DND-41 (cell line): ENCODE results near the gene DRD5.

Experiments used
- ATAC-seq: fragments of 200-7000 bp; cut with Tn5 transposase; 3 replicates; pipeline ENCODE4 v1.9.1; 2021; ENCODE audit warnings: low read depth; ENCODE audit not compliant: insufficient read depth
- DNase-seq: peaks from one replicate; pipeline ENCODE4 v3.0.0-alpha.2; 2020
- H2AFZ ChIP-seq: 2 replicates; pipeline ENCODE4 v1.6.0; 2012; ENCODE audit warnings: low read depth, low read length
- H3K27ac ChIP-seq: 2 replicates; pipeline ENCODE4 v1.5.1; 2012; ENCODE audit warnings: low read length, inconsistent platforms
- H3K27me3 ChIP-seq: fragments of 200-600 bp; sonication (generic); 2 replicates; pipeline ENCODE4 v1.6.0; 2012; ENCODE audit warnings: low read length, mild to moderate bottlenecking, inconsistent platforms; ENCODE audit not compliant: insufficient read depth, poor library complexity
- H3K36me3 ChIP-seq: 2 replicates; pipeline ENCODE4 v1.5.1; 2012; ENCODE audit warnings: low read length, inconsistent platforms; ENCODE audit not compliant: insufficient read depth
- H3K4me1 ChIP-seq: 2 replicates; pipeline ENCODE4 v1.5.1; 2012; ENCODE audit warnings: mild to moderate bottlenecking, low read length; ENCODE audit not compliant: insufficient read depth
- H3K4me2 ChIP-seq: 2 replicates; pipeline ENCODE4 v1.6.0; 2012; ENCODE audit warnings: mild to moderate bottlenecking, moderate library complexity, low read length, inconsistent platforms; ENCODE audit not compliant: insufficient read depth
- H3K4me3 ChIP-seq, 2 experiments: fragments of 200-600 bp in 1 of 2; shearing (Covaris generic) in 1 of 2; 2 replicates each; pipeline ENCODE4 v1.5.1; 2012 to 2016; ENCODE audit warnings: inconsistent platforms in 2 of 2, low read length in 2 of 2, mild to moderate bottlenecking in 2 of 2, low read depth in 1 of 2, moderate library complexity in 1 of 2
- H3K79me2 ChIP-seq: 2 replicates; pipeline ENCODE4 v1.6.0; 2012; ENCODE audit warnings: low read length, inconsistent platforms; ENCODE audit not compliant: insufficient read depth
- H3K9ac ChIP-seq: 2 replicates; pipeline ENCODE4 v1.6.0; 2012; ENCODE audit warnings: low read depth, mild to moderate bottlenecking, inconsistent platforms, low read length, moderate library complexity
- H3K9me3 ChIP-seq: 2 replicates; pipeline ENCODE4 v1.5.1; 2012; ENCODE audit warnings: low read length, moderate library complexity, mild to moderate bottlenecking, inconsistent platforms; ENCODE audit not compliant: insufficient read depth, severe bottlenecking
- H4K20me1 ChIP-seq: 2 replicates; pipeline ENCODE4 v1.6.0; 2012; ENCODE audit warnings: low read length; ENCODE audit not compliant: insufficient read depth
- EZH2 ChIP-seq: IDR thresholded peaks from 3 replicates; pipeline ENCODE4 v1.6.1; 2012; ENCODE audit warnings: borderline replicate concordance, low read depth, mild to moderate bottlenecking, moderate library complexity, low read length, inconsistent platforms; ENCODE audit not compliant: severe bottlenecking
- TF ChIP-seq, protein P1 (sequence below): IDR thresholded peaks from 2 replicates; pipeline ENCODE4 v1.5.1; 2012; ENCODE audit warnings: borderline replicate concordance, low read length, moderate library complexity, mild to moderate bottlenecking; ENCODE audit not compliant: poor library complexity, severe bottlenecking; ENCODE audit errors: extremely low read depth

The DRD5 gene

DNA sequence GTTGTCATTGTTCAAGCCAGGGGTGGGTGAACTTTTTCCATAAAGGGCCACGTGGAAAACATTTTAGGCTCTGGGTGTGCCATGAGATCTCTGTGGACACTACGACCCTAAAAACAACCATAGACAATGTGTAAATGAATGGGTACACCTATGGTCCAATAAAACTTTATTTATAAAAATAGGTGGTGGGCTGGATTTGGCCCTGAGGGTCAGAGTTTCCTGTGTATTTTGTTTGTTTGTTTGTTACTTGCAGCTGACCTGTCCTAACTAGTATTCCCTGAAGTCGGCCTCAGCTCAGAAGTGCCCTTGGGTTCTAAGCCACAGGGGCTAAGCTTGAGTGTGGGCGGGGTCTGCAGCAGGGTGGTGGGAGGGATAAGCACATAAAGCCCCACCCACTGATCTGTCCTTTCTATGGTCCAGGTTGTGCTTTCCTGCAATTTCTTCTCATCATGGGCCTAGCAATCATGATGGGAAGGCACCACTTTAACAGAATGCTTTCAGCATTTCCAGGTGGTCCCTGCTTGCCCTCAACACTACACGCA is 17.2 kb upstream of the DRD5 start:
- no peak overlapping the region for H3K4me2 ChIP-seq
- H3K79me2 ChIP-seq: no peaks in the 10 kb centered on the region

DNA sequence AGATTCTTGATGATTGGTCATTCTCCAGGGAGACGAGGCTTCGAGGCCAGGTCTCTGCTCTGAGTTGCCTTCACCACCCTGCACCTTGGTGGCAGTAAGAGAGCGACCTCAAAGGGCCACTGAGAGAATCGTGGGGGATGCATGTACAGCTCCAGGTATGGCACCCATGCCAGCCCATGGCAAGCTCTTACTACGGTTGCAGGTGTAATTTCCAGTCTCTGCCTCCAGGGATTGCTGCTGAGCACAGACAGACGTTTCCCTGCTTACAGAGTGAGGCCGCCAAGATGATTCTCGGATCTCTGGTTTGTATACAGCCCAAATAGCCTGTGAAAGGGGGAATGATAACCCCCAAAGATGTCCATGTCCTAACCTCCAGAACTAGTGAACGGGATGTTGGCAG is 16.3 kb upstream of the DRD5 start:
- Histone ChIP-seq H3K4me2 (no peak overlapping the region), H3K9me3 (no peaks in the 10 kb centered on the region), H3K36me3 (no peaks in the 10 kb centered on the region), H3K79me2 (no peaks in the 10 kb centered on the region), H2AFZ (no peak overlapping the region), H4K20me1 (no peaks in the 10 kb centered on the region), H3K4me1 (no peaks in the 10 kb centered on the region), H3K27me3 (no peaks in the 10 kb centered on the region), H3K4me3 (no peak overlapping the region), H3K9ac (no peak overlapping the region), H3K27ac (no peak overlapping the region)
- DNase-seq (no peak), ATAC-seq (no peak)
- no peak for TF ChIP-seq EZH2
- TF ChIP-seq, protein P1, sequence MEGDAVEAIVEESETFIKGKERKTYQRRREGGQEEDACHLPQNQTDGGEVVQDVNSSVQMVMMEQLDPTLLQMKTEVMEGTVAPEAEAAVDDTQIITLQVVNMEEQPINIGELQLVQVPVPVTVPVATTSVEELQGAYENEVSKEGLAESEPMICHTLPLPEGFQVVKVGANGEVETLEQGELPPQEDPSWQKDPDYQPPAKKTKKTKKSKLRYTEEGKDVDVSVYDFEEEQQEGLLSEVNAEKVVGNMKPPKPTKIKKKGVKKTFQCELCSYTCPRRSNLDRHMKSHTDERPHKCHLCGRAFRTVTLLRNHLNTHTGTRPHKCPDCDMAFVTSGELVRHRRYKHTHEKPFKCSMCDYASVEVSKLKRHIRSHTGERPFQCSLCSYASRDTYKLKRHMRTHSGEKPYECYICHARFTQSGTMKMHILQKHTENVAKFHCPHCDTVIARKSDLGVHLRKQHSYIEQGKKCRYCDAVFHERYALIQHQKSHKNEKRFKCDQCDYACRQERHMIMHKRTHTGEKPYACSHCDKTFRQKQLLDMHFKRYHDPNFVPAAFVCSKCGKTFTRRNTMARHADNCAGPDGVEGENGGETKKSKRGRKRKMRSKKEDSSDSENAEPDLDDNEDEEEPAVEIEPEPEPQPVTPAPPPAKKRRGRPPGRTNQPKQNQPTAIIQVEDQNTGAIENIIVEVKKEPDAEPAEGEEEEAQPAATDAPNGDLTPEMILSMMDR: peak; percentile 23

More for the DNA sequence above, 17.2 kb upstream of the DRD5 start:
- Histone ChIP-seq H3K27me3 (no peaks in the 10 kb centered on the region), H3K36me3 (no peaks in the 10 kb centered on the region), H3K4me1 (no peaks in the 10 kb centered on the region), H3K4me3 (no peak overlapping the region), H3K27ac (no peak overlapping the region), H3K9me3 (no peaks in the 10 kb centered on the region), H3K9ac (no peak overlapping the region), H2AFZ (no peak overlapping the region), H4K20me1 (no peaks in the 10 kb centered on the region)
- TF ChIP-seq, protein P1: no peak
- TF ChIP-seq EZH2: no peak
- no peak for ATAC-seq
- DNase-seq: no peak

DNA sequence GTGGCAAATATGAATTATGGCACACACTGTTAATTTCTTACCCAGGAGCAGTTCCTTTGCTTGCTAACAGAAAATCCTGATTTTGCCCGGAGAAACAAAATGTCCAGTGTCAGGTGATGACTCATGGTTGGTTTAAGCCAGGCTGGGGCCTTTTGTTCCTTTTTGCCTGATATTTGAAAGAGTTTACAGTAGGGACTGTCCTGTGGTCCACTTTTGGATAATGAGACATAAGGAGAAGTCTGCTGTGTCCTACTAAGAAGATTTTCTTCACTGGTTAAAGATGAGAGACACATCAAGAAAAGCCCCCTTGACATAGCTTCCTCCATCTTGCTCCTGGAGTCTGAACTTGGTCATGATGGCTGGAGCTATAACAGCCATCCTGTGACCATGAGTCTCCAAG is 12.1 kb upstream of the DRD5 start:
- Histone ChIP-seq H3K27ac (no peak overlapping the region), H3K36me3 (no peaks in the 10 kb centered on the region), H3K79me2 (no peaks in the 10 kb centered on the region), H4K20me1 (no peaks in the 10 kb centered on the region), H3K4me1 (no peaks in the 10 kb centered on the region), H3K27me3 (no peaks in the 10 kb centered on the region), H3K4me2 (no peak overlapping the region), H3K9me3 (no peaks in the 10 kb centered on the region), H2AFZ (no peak overlapping the region), H3K4me3 (no peak overlapping the region), H3K9ac (no peak overlapping the region)
- DNase-seq: no peak
- no peak for ATAC-seq
- TF ChIP-seq, protein P1: no peak
- no peak for TF ChIP-seq EZH2

DNA sequence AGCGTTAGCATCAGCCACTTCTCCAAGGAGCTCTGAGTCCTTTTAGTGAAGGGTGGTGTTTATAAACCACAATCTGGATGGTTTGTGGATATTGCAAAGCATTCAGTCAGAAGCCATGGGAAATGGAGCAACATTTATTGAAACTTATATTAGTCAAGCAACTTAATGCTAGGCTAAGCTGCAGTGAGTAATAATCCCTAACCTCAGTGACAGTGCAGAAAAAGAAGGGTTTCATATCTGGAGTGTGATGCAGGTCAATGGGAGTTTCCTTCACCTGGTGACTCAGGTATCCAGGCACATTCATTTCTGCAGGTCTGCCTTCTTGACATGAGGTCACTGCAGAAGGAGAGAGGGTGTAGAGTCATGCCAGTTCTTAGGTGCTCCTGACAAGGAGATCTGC is 10.4 kb upstream of the DRD5 start:
- DNase-seq (no peak), ATAC-seq (no peak)
- H3K27ac ChIP-seq: no peak overlapping the region
- H3K79me2 ChIP-seq: no peaks in the 10 kb centered on the region
- no peak overlapping the region for H3K9ac ChIP-seq
- H3K27me3 ChIP-seq: no peaks in the 10 kb centered on the region
- no peak overlapping the region for H2AFZ ChIP-seq
- no peaks in the 10 kb centered on the region for H3K9me3 ChIP-seq
- no peak overlapping the region for H3K4me2 ChIP-seq
- TF ChIP-seq, protein P1: no peak
- TF ChIP-seq EZH2: no peak
- no peak overlapping the region for H3K4me3 ChIP-seq
- no peaks in the 10 kb centered on the region for H4K20me1 ChIP-seq
- no peaks in the 10 kb centered on the region for H3K4me1 ChIP-seq
- H3K36me3 ChIP-seq: no peaks in the 10 kb centered on the region
